Fibroblast of peridontal ligament (primary cell): ENCODE data around the gene LY6G5B.

Experiments
- DNase-seq: peaks from one replicate; pipeline ENCODE4 v3.0.0-alpha.2; 2010; ENCODE audit errors: extremely low read depth

Gene LY6G5B

GRCh38 chr6:31663126-31663960 is 6.4 kb upstream of the LY6G5B start:
- DNase-seq = peak; percentile 51

GRCh38 chr6:31663961-31664789 is 5.6 kb upstream of the LY6G5B start:
- peak; percentile 59 for DNase-seq

GRCh38 chr6:31664790-31665500 is 4.8 kb upstream of the LY6G5B start, which contains the start of gene GPANK1:
Gene GPANK1, minus strand, starts transcription at chr6:31664997. Its CDS starts 519 bp downstream, at chr6:31664478.
- DNase-seq = peak; percentile 96

- DNase-seq = peak; percentile 95
Measured at GRCh38 chr6:31665501-31666336, 4.1 kb upstream of the LY6G5B start, which contains the start of gene CSNK2B. Gene CSNK2B, plus strand, starts transcription at chr6:31666080. Its CDS starts 752 bp downstream, at chr6:31666832.

GRCh38 chr6:31666337-31666965 is 3.3 kb upstream of the LY6G5B start:
- DNase-seq = no peak

- no peak for DNase-seq
Measured at GRCh38 chr6:31676322-31676903, 6.6 kb downstream of the LY6G5B start.

- DNase-seq = no peak
Measured at GRCh38 chr6:31676904-31677303, 7.1 kb downstream of the LY6G5B start.

- DNase-seq = no peak
Measured at GRCh38 chr6:31677955-31678354, 8.2 kb downstream of the LY6G5B start.

GRCh38 chr6:31680226-31681134 is 10.7 kb downstream of the LY6G5B start, which contains the start of gene LY6G5C:
Gene LY6G5C, minus strand, starts transcription at chr6:31681067. Its CDS starts 694 bp downstream, at chr6:31680373.
- DNase-seq = peak; percentile 96

- no peak for DNase-seq
Measured at GRCh38 chr6:31681135-31681671, 11.4 kb downstream of the LY6G5B start.

- DNase-seq = no peak
Measured at GRCh38 chr6:31683591-31683990, 13.8 kb downstream of the LY6G5B start.

- no peak for DNase-seq
Measured at GRCh38 chr6:31686483-31686882, 16.7 kb downstream of the LY6G5B start.

GRCh38 chr6:31687321-31687720 is 17.5 kb downstream of the LY6G5B start:
- DNase-seq = no peak

- DNase-seq = no peak
Measured at GRCh38 chr6:31687860-31688693, 18.3 kb downstream of the LY6G5B start.

GRCh38 chr6:31689249-31690110 is 19.7 kb downstream of the LY6G5B start:
- no peak for DNase-seq

- DNase-seq = no peak
Measured at GRCh38 chr6:31690231-31691077, 20.7 kb downstream of the LY6G5B start.
